Measurements from ENCODE around the gene GPSM1.

GPSM1 gene

GRCh38 chr9:136326061-136326760 is 1.1 kb upstream of the GPSM1 start:
- Histone ChIP-seq H3K36me3 (ENCODE audit: insufficient read depth, low read length) (no peaks in the 10 kb centered on the region), H3K4me1 (ENCODE audit: insufficient read depth, low read length) (peaks cover 6% of the 10 kb centered on the region; the same call in 1 of the 2 replicates), H3K9ac (ENCODE audit: low read depth, low read length) (peak overlapping the region; percentile 36; the same call in 1 of the 2 replicates), H3K9me3 (ENCODE audit: control insufficient read depth, insufficient read depth, low read length) (no peaks in the 10 kb centered on the region)

GRCh38 chr9:136326761-136327303 is 507 bp upstream of the GPSM1 start:
- H3K9ac ChIP-seq (ENCODE audit: low read depth, low read length): peak overlapping the region; percentile 36
- no peaks in the 10 kb centered on the region for H3K36me3 ChIP-seq (ENCODE audit: insufficient read depth, low read length)
- peaks cover 6% of the 10 kb centered on the region; the same call in 1 of the 2 replicates for H3K4me1 ChIP-seq (ENCODE audit: insufficient read depth, low read length)
- no peaks in the 10 kb centered on the region for H3K9me3 ChIP-seq (ENCODE audit: control insufficient read depth, insufficient read depth, low read length)

- Histone ChIP-seq H3K9me3 (ENCODE audit: control insufficient read depth, insufficient read depth, low read length) (no peaks in the 10 kb centered on the region), H3K36me3 (ENCODE audit: insufficient read depth, low read length) (no peaks in the 10 kb centered on the region), H3K4me1 (ENCODE audit: insufficient read depth, low read length) (peaks cover 6% of the 10 kb centered on the region; the same call in 1 of the 2 replicates), H3K9ac (ENCODE audit: low read depth, low read length) (peak overlapping the region; percentile 52)
Observed at GRCh38 chr9:136328011-136328621, 777 bp downstream of the GPSM1 start.

GRCh38 chr9:136328622-136329041 is 1.3 kb downstream of the GPSM1 start:
- Histone ChIP-seq H3K9ac (ENCODE audit: low read depth, low read length) (peak overlapping the region; percentile 52; the same call in 1 of the 2 replicates), H3K9me3 (ENCODE audit: control insufficient read depth, insufficient read depth, low read length) (no peaks in the 10 kb centered on the region), H3K4me1 (ENCODE audit: insufficient read depth, low read length) (peaks cover 6% of the 10 kb centered on the region; the same call in 1 of the 2 replicates), H3K36me3 (ENCODE audit: insufficient read depth, low read length) (no peaks in the 10 kb centered on the region)

- H3K36me3 ChIP-seq (ENCODE audit: insufficient read depth, low read length): no peaks in the 10 kb centered on the region
- H3K9me3 ChIP-seq (ENCODE audit: control insufficient read depth, insufficient read depth, low read length): no peaks in the 10 kb centered on the region
- H3K4me1 ChIP-seq (ENCODE audit: insufficient read depth, low read length): peaks cover 6% of the 10 kb centered on the region; the same call in 1 of the 2 replicates
- H3K9ac ChIP-seq (ENCODE audit: low read depth, low read length): no peak overlapping the region
Observed at GRCh38 chr9:136329211-136329627, 1.9 kb downstream of the GPSM1 start.

GRCh38 chr9:136329636-136330405 is 2.5 kb downstream of the GPSM1 start:
- no peak overlapping the region for H3K9ac ChIP-seq (ENCODE audit: low read depth, low read length)
- peaks cover 6% of the 10 kb centered on the region; the same call in 1 of the 2 replicates for H3K4me1 ChIP-seq (ENCODE audit: insufficient read depth, low read length)
- H3K36me3 ChIP-seq (ENCODE audit: insufficient read depth, low read length): no peaks in the 10 kb centered on the region
- no peaks in the 10 kb centered on the region for H3K9me3 ChIP-seq (ENCODE audit: control insufficient read depth, insufficient read depth, low read length)

GRCh38 chr9:136330406-136330990 is 3.2 kb downstream of the GPSM1 start:
- Histone ChIP-seq H3K36me3 (ENCODE audit: insufficient read depth, low read length) (no peaks in the 10 kb centered on the region), H3K9me3 (ENCODE audit: control insufficient read depth, insufficient read depth, low read length) (no peaks in the 10 kb centered on the region), H3K4me1 (ENCODE audit: insufficient read depth, low read length) (peaks cover 6% of the 10 kb centered on the region; the same call in 1 of the 2 replicates), H3K9ac (ENCODE audit: low read depth, low read length) (no peak overlapping the region)

- Histone ChIP-seq H3K9ac (ENCODE audit: low read depth, low read length) (no peak overlapping the region), H3K36me3 (ENCODE audit: insufficient read depth, low read length) (no peaks in the 10 kb centered on the region), H3K9me3 (ENCODE audit: control insufficient read depth, insufficient read depth, low read length) (no peaks in the 10 kb centered on the region), H3K4me1 (ENCODE audit: insufficient read depth, low read length) (peaks cover 6% of the 10 kb centered on the region; the same call in 1 of the 2 replicates)
Observed at GRCh38 chr9:136331030-136331429, 3.7 kb downstream of the GPSM1 start.

- Histone ChIP-seq H3K36me3 (ENCODE audit: insufficient read depth, low read length) (no peaks in the 10 kb centered on the region), H3K4me1 (ENCODE audit: insufficient read depth, low read length) (peaks cover 2% of the 10 kb centered on the region; the same call in 1 of the 2 replicates), H3K9me3 (ENCODE audit: control insufficient read depth, insufficient read depth, low read length) (no peaks in the 10 kb centered on the region), H3K9ac (ENCODE audit: low read depth, low read length) (no peak overlapping the region)
Observed at GRCh38 chr9:136331556-136332481, 4.5 kb downstream of the GPSM1 start.

GRCh38 chr9:136332482-136332983 is 5.2 kb downstream of the GPSM1 start:
- no peaks in the 10 kb centered on the region; the same call in 1 of the 2 replicates for H3K4me1 ChIP-seq (ENCODE audit: insufficient read depth, low read length)
- no peaks in the 10 kb centered on the region for H3K36me3 ChIP-seq (ENCODE audit: insufficient read depth, low read length)
- H3K9ac ChIP-seq (ENCODE audit: low read depth, low read length): no peak overlapping the region
- no peaks in the 10 kb centered on the region for H3K9me3 ChIP-seq (ENCODE audit: control insufficient read depth, insufficient read depth, low read length)

- Histone ChIP-seq H3K4me1 (ENCODE audit: insufficient read depth, low read length) (no peaks in the 10 kb centered on the region; the same call in 1 of the 2 replicates), H3K9me3 (ENCODE audit: control insufficient read depth, insufficient read depth, low read length) (no peaks in the 10 kb centered on the region), H3K9ac (ENCODE audit: low read depth, low read length) (no peak overlapping the region), H3K36me3 (ENCODE audit: insufficient read depth, low read length) (no peaks in the 10 kb centered on the region)
Observed at GRCh38 chr9:136333045-136333444, 5.7 kb downstream of the GPSM1 start.

GRCh38 chr9:136333486-136333885 is 6.1 kb downstream of the GPSM1 start:
- Histone ChIP-seq H3K9me3 (ENCODE audit: control insufficient read depth, insufficient read depth, low read length) (no peaks in the 10 kb centered on the region), H3K9ac (ENCODE audit: low read depth, low read length) (no peak overlapping the region), H3K4me1 (ENCODE audit: insufficient read depth, low read length) (no peaks in the 10 kb centered on the region; the same call in 1 of the 2 replicates), H3K36me3 (ENCODE audit: insufficient read depth, low read length) (no peaks in the 10 kb centered on the region)

- Histone ChIP-seq H3K9me3 (ENCODE audit: control insufficient read depth, insufficient read depth, low read length) (no peaks in the 10 kb centered on the region), H3K4me1 (ENCODE audit: insufficient read depth, low read length) (no peaks in the 10 kb centered on the region; the same call in 1 of the 2 replicates), H3K9ac (ENCODE audit: low read depth, low read length) (no peak overlapping the region), H3K36me3 (ENCODE audit: insufficient read depth, low read length) (no peaks in the 10 kb centered on the region)
Observed at GRCh38 chr9:136334541-136334940, 7.2 kb downstream of the GPSM1 start.
